IPS DF 19.7 (cell line): ENCODE data around the gene ZNF486.
"Not testable (repeated sequence)": the region's sequence is repeated elsewhere in the genome, so short reads cannot be mapped to it uniquely, and the experiment has no call there.

Experiments used
- DNase-seq: peaks from one replicate; pipeline ENCODE4 v3.0.0-alpha.2; 2013; ENCODE audit warnings: low read depth, low spot score

ZNF486 gene

GRCh38 chr19:20233105-20233504 is 66.1 kb downstream of the ZNF486 start:
- DNase-seq = no peak

- no peak for DNase-seq
Measured at GRCh38 chr19:20235156-20235555, 68.1 kb downstream of the ZNF486 start.

- peak; percentile 90 for DNase-seq
Measured at GRCh38 chr19:20237773-20238623, 71.0 kb downstream of the ZNF486 start.

- no peak for DNase-seq
Measured at GRCh38 chr19:20243629-20244028, 76.6 kb downstream of the ZNF486 start.

- no peak for DNase-seq
Measured at GRCh38 chr19:20244356-20244755, 77.3 kb downstream of the ZNF486 start.

GRCh38 chr19:20245309-20245708 is 78.3 kb downstream of the ZNF486 start:
- no peak for DNase-seq

- DNase-seq = no peak
Measured at GRCh38 chr19:20247016-20247683, 80.1 kb downstream of the ZNF486 start.

GRCh38 chr19:20248258-20248657 is 81.2 kb downstream of the ZNF486 start:
- not testable (repeated sequence) for DNase-seq
